Measurements from ENCODE around the gene LRP1-AS.

DNA sequence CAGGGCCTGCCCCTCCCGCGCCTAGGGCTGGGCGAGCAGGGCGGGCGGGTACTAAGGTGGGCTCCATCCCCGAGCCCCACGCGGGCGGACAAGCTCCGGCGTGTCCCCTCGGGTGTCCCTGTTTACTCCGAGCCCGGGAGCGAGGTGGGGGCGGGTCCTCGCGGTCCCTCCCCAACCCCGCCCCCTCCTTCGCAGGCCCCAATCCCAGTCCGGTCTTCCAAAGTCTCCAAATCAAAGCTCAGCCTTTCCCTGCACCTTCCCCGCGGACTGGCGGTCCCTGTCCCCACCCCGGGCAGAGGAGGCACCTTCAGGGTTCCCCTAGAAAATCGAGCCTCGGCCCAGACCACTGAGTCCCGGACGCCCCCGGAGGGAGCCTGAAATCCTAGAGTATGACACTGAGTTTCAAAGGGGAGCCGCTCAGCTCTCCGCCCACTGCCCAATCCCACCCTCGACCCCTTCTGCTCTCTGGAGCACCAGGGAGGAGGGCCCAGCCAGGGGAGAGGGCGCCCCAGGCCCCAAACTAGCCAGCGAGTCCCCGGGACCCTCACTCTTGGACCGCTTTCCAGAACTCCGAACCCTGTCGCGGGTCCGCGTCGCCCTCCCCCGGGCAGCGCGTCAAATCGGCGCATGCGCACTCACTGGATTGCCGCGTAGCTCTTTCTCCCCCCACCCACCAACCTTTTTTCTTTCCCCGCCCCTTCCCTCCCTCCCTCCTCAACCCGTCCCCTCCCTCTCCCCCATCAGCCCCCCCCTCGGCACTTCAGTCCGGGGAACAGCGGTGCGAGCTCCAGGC is 19.5 kb downstream of the LRP1-AS start, which contains the start of gene LRP1:
- TF ChIP-seq YY1 (IDR thresholded peaks at IDR 0.05; ENCODE audit: extremely low read depth, insufficient replicate concordance, low read depth, low read length) (no peak), ZFX (IDR thresholded peaks at IDR 0.05) (no peak), FOSL1 (IDR thresholded peaks at IDR 0.05; ENCODE audit: low read depth) (no peak), POLR2A (IDR thresholded peaks at IDR 0.05; ENCODE audit: borderline replicate concordance, extremely low read depth, insufficient read depth, insufficient read length) (no peak), POLR2AphosphoS5 (IDR thresholded peaks at IDR 0.05; ENCODE audit: low read depth, low read length) (peak; percentile 74), JUND (IDR thresholded peaks at IDR 0.05) (no peak), SIN3A (IDR thresholded peaks at IDR 0.05; ENCODE audit: low read depth) (no peak), SP1 (IDR thresholded peaks at IDR 0.05; ENCODE audit: low read depth) (no peak), CEBPB (IDR thresholded peaks at IDR 0.05; ENCODE audit: low read depth) (no peak)
- TF ChIP-seq, protein P1, sequence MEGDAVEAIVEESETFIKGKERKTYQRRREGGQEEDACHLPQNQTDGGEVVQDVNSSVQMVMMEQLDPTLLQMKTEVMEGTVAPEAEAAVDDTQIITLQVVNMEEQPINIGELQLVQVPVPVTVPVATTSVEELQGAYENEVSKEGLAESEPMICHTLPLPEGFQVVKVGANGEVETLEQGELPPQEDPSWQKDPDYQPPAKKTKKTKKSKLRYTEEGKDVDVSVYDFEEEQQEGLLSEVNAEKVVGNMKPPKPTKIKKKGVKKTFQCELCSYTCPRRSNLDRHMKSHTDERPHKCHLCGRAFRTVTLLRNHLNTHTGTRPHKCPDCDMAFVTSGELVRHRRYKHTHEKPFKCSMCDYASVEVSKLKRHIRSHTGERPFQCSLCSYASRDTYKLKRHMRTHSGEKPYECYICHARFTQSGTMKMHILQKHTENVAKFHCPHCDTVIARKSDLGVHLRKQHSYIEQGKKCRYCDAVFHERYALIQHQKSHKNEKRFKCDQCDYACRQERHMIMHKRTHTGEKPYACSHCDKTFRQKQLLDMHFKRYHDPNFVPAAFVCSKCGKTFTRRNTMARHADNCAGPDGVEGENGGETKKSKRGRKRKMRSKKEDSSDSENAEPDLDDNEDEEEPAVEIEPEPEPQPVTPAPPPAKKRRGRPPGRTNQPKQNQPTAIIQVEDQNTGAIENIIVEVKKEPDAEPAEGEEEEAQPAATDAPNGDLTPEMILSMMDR (IDR thresholded peaks at IDR 0.05 in 2 of 3, conservative IDR thresholded peaks at IDR 0.05 in 1 of 3; ENCODE audit: borderline replicate concordance in 1 of 3, insufficient read depth in 1 of 3, low read depth in 2 of 3, low read length in 2 of 3) = no peak
- TF ChIP-seq, protein P2, sequence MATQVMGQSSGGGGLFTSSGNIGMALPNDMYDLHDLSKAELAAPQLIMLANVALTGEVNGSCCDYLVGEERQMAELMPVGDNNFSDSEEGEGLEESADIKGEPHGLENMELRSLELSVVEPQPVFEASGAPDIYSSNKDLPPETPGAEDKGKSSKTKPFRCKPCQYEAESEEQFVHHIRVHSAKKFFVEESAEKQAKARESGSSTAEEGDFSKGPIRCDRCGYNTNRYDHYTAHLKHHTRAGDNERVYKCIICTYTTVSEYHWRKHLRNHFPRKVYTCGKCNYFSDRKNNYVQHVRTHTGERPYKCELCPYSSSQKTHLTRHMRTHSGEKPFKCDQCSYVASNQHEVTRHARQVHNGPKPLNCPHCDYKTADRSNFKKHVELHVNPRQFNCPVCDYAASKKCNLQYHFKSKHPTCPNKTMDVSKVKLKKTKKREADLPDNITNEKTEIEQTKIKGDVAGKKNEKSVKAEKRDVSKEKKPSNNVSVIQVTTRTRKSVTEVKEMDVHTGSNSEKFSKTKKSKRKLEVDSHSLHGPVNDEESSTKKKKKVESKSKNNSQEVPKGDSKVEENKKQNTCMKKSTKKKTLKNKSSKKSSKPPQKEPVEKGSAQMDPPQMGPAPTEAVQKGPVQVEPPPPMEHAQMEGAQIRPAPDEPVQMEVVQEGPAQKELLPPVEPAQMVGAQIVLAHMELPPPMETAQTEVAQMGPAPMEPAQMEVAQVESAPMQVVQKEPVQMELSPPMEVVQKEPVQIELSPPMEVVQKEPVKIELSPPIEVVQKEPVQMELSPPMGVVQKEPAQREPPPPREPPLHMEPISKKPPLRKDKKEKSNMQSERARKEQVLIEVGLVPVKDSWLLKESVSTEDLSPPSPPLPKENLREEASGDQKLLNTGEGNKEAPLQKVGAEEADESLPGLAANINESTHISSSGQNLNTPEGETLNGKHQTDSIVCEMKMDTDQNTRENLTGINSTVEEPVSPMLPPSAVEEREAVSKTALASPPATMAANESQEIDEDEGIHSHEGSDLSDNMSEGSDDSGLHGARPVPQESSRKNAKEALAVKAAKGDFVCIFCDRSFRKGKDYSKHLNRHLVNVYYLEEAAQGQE (IDR thresholded peaks at IDR 0.05; ENCODE audit: low read depth) = no peak
- TF ChIP-seq, protein P3, sequence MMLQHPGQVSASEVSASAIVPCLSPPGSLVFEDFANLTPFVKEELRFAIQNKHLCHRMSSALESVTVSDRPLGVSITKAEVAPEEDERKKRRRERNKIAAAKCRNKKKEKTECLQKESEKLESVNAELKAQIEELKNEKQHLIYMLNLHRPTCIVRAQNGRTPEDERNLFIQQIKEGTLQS (IDR thresholded peaks at IDR 0.05) = no peak
- TF ChIP-seq, protein P4, sequence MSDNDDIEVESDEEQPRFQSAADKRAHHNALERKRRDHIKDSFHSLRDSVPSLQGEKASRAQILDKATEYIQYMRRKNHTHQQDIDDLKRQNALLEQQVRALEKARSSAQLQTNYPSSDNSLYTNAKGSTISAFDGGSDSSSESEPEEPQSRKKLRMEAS (IDR thresholded peaks at IDR 0.05) = peak; percentile 40; the same call in 1 of the 2 replicates

Data from HCT116 (cell line).